ENCODE results near the gene ALG12. TPM values are rescaled to one million over a fixed set of nuclear protein-coding genes. Genes with fewer than 3 reads are reported as not detected.

ALG12 gene
- total and polyA plus RNA-seq, 2 donors from 2014 or later: 27.2 to 28.4 TPM

GRCh38 chr22:49927483-49928184 is 9.4 kb upstream of the ALG12 start:
- Histone ChIP-seq H3K27me3 (ENCODE audit: control insufficient read depth, insufficient read depth, low read length) (no peaks in the 10 kb centered on the region), H3K27ac (ENCODE audit: low read depth in 2 of 2, low read length in 2 of 2) (no peak overlapping the region), H3K36me3 (ENCODE audit: control insufficient read depth in 2 of 3, insufficient read depth in 3 of 3, low read length in 3 of 3) (no peaks in the 10 kb centered on the region), H3K9ac (ENCODE audit: low read length in 3 of 3) (no peak overlapping the region), H3K4me1 (ENCODE audit: control insufficient read depth in 2 of 3, insufficient read depth in 2 of 3, low read depth in 1 of 3, low read length in 3 of 3) (peaks cover 0 to 17% (median 0%) of the 10 kb centered on the region in 3 donors), H3K9me3 (ENCODE audit: control insufficient read depth in 2 of 3, insufficient read depth in 1 of 3, low read length in 3 of 3) (no peaks in the 10 kb centered on the region), H3K4me3 (ENCODE audit: low read length in 3 of 3) (no peak overlapping the region)
- FAIRE-seq (no peak), DNase-seq (no peak)
- TF ChIP-seq CTCF (IDR thresholded peaks at IDR 0.05; ENCODE audit: borderline replicate concordance, extremely low read depth, insufficient read depth): no peak
- intact Hi-C loops (cut with DNase I): loop anchor here (5.0 kb wide), 1 partner anchor 105 kb away; no protein-coding TSS in a partner anchor

- H3K9me3 ChIP-seq (ENCODE audit: control insufficient read depth in 2 of 3, insufficient read depth in 1 of 3, low read length in 3 of 3): no peaks in the 10 kb centered on the region
- H3K9ac ChIP-seq (ENCODE audit: low read length in 3 of 3): no peak overlapping the region
- TF ChIP-seq CTCF (IDR thresholded peaks at IDR 0.05; ENCODE audit: borderline replicate concordance, extremely low read depth, insufficient read depth): no peak
- H3K36me3 ChIP-seq (ENCODE audit: control insufficient read depth in 2 of 3, insufficient read depth in 3 of 3, low read length in 3 of 3): no peaks in the 10 kb centered on the region
- H3K27me3 ChIP-seq (ENCODE audit: control insufficient read depth, insufficient read depth, low read length): no peaks in the 10 kb centered on the region
- DNase-seq (peak in 1 of 5 donors; percentile 67), FAIRE-seq (no peak)
- no peak overlapping the region for H3K27ac ChIP-seq (ENCODE audit: low read depth in 2 of 2, low read length in 2 of 2)
- no peak overlapping the region for H3K4me3 ChIP-seq (ENCODE audit: low read length in 3 of 3)
- intact Hi-C loops (cut with DNase I): loop anchor here (5.0 kb wide), 1 partner anchor 105 kb away; no protein-coding TSS in a partner anchor
- peaks cover 0 to 17% (median 0%) of the 10 kb centered on the region in 3 donors for H3K4me1 ChIP-seq (ENCODE audit: control insufficient read depth in 2 of 3, insufficient read depth in 2 of 3, low read depth in 1 of 3, low read length in 3 of 3)
These were observed 8.7 kb upstream of the ALG12 start for GRCh38 chr22:49926916-49927315.

- intact Hi-C loops (cut with DNase I): loop anchor here (5.0 kb wide), 1 partner anchor 107 kb away; no protein-coding TSS in a partner anchor
- Histone ChIP-seq H3K9me3 (ENCODE audit: control insufficient read depth in 2 of 3, insufficient read depth in 1 of 3, low read length in 3 of 3) (no peaks in the 10 kb centered on the region), H3K27ac (ENCODE audit: low read depth in 2 of 2, low read length in 2 of 2) (no peak overlapping the region), H3K36me3 (ENCODE audit: control insufficient read depth in 2 of 3, insufficient read depth in 3 of 3, low read length in 3 of 3) (peaks cover 0 to 5% (median 0%) of the 10 kb centered on the region in 3 donors), H3K27me3 (ENCODE audit: control insufficient read depth, insufficient read depth, low read length) (no peaks in the 10 kb centered on the region), H3K4me3 (ENCODE audit: low read length in 3 of 3) (no peak overlapping the region), H3K9ac (ENCODE audit: low read length in 3 of 3) (no peak overlapping the region), H3K4me1 (ENCODE audit: control insufficient read depth in 2 of 3, insufficient read depth in 2 of 3, low read depth in 1 of 3, low read length in 3 of 3) (peaks cover 0 to 8% (median 0%) of the 10 kb centered on the region in 3 donors)
- DNase-seq: peak in 1 of 5 donors; percentile 77
- FAIRE-seq: no peak
- TF ChIP-seq CTCF (IDR thresholded peaks at IDR 0.05; ENCODE audit: borderline replicate concordance, extremely low read depth, insufficient read depth): no peak
These were observed 7.4 kb upstream of the ALG12 start for GRCh38 chr22:49925525-49926128.
